GM12872 (cell line): ENCODE results near the gene COL9A3.

Source experiments
- CTCF ChIP-seq: IDR thresholded peaks from 3 replicates; pipeline ENCODE4 v1.5.1; 2011; ENCODE audit warnings: low read depth, mild to moderate bottlenecking, low read length, moderate library complexity; ENCODE audit not compliant: insufficient read depth

COL9A3 gene

GRCh38 chr20:62850333-62850974 is 33.6 kb downstream of the COL9A3 start:
- no peak for TF ChIP-seq CTCF

GRCh38 chr20:62852196-62852595 is 35.3 kb downstream of the COL9A3 start:
- no peak for TF ChIP-seq CTCF

GRCh38 chr20:62852841-62853240 is 36.0 kb downstream of the COL9A3 start:
- no peak for TF ChIP-seq CTCF

- no peak for TF ChIP-seq CTCF
Measured at GRCh38 chr20:62854121-62854520, 37.3 kb downstream of the COL9A3 start.

- no peak for TF ChIP-seq CTCF
Measured at GRCh38 chr20:62855120-62855519, 38.3 kb downstream of the COL9A3 start.

- TF ChIP-seq CTCF = no peak
Measured at GRCh38 chr20:62856931-62857619, 40.2 kb downstream of the COL9A3 start.

- no peak for TF ChIP-seq CTCF
Measured at GRCh38 chr20:62858058-62858830, 41.4 kb downstream of the COL9A3 start.
